Measurements from ENCODE around the gene NFKB1. TPM values are rescaled to one million over a fixed set of nuclear protein-coding genes. Genes with fewer than 3 reads are reported as not detected.

NFKB1 gene
- total RNA-seq, 1 experiment from 2014 or later, result 35.6 TPM

DNA sequence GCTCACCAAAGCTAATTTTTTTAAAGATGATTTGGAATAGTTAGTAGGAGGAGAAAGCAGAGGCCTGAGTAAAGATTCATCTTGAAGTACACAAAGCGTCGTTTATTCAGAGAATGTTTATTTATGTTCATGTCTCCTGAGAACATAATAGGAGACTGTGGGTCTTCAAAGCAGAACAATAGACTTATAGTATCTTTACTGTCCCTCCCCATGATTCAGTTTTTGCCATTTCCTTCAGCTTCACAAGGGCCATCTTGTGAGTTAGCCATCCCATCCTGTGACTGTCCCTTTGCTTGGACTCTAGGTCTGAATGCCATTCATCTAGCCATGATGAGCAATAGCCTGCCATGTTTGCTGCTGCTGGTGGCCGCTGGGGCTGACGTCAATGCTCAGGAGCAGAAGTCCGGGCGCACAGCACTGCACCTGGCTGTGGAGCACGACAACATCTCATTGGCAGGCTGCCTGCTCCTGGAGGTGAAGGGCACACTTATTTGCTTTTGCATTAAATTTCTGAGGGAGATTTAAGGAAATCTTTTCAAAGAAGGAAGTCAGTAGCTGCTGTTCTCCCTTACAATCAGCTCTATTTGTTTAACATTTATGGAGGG lies 105.8 kb downstream of the NFKB1 start:
- BruUV-seq (replicated peaks), result no TSS peak
- CTCF ChIA-PET, result no interaction called here
- DNase-seq, result no peak
- Mint-ChIP-seq H3K9me3 (ENCODE audit: low read depth, unreplicated experiment) (no peaks in the 10 kb centered on the region), H3K27me3 (ENCODE audit: unreplicated experiment) (no peaks in the 10 kb centered on the region), H3K4me3 (ENCODE audit: low read depth, unreplicated experiment) (no peak overlapping the region), H3K27ac (ENCODE audit: unreplicated experiment) (no peak overlapping the region), H3K36me3 (ENCODE audit: insufficient read depth, unreplicated experiment) (peaks cover 24% of the 10 kb centered on the region), H3K4me1 (ENCODE audit: low read depth, unreplicated experiment) (no peaks in the 10 kb centered on the region)
- intact Hi-C loops (cut with micrococcal nuclease; ENCODE audit: unreplicated experiment), result no loop called here
- TF ChIP-seq, protein P1, sequence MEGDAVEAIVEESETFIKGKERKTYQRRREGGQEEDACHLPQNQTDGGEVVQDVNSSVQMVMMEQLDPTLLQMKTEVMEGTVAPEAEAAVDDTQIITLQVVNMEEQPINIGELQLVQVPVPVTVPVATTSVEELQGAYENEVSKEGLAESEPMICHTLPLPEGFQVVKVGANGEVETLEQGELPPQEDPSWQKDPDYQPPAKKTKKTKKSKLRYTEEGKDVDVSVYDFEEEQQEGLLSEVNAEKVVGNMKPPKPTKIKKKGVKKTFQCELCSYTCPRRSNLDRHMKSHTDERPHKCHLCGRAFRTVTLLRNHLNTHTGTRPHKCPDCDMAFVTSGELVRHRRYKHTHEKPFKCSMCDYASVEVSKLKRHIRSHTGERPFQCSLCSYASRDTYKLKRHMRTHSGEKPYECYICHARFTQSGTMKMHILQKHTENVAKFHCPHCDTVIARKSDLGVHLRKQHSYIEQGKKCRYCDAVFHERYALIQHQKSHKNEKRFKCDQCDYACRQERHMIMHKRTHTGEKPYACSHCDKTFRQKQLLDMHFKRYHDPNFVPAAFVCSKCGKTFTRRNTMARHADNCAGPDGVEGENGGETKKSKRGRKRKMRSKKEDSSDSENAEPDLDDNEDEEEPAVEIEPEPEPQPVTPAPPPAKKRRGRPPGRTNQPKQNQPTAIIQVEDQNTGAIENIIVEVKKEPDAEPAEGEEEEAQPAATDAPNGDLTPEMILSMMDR (IDR thresholded peaks at IDR 0.05; ENCODE audit: unreplicated experiment), result no peak

DNA sequence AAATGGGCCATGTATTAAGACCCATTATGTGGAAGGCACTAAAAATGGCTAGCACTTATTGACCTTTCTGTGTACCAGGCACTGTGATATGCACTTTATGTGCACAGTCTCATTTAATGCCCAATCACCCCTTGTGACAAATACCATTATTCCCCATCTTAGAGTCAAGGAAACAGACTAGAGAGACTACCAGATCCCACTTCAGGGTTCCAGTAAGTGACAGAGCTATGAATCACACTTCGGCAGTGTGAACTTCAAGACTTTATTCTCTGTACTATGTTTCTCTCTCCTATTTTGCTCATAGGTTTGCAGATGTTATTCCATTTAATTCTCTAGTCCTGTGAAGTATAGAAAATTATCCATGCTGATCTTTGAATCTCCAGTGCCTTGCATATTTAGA lies 107.0 kb downstream of the NFKB1 start:
- TF ChIP-seq, protein P1 (IDR thresholded peaks at IDR 0.05; ENCODE audit: unreplicated experiment), result no peak
- intact Hi-C loops (cut with micrococcal nuclease; ENCODE audit: unreplicated experiment), result no loop called here
- H3K27me3 Mint-ChIP-seq (ENCODE audit: unreplicated experiment), result no peaks in the 10 kb centered on the region
- H3K9me3 Mint-ChIP-seq (ENCODE audit: low read depth, unreplicated experiment), result no peaks in the 10 kb centered on the region
- no peaks in the 10 kb centered on the region for H3K4me1 Mint-ChIP-seq (ENCODE audit: low read depth, unreplicated experiment)
- peaks cover 28% of the 10 kb centered on the region for H3K36me3 Mint-ChIP-seq (ENCODE audit: insufficient read depth, unreplicated experiment)
- H3K4me3 Mint-ChIP-seq (ENCODE audit: low read depth, unreplicated experiment), result no peak overlapping the region
- BruUV-seq (replicated peaks), result no TSS peak
- no peak overlapping the region for H3K27ac Mint-ChIP-seq (ENCODE audit: unreplicated experiment)
- CTCF ChIA-PET, result no interaction called here
- no peak for DNase-seq

DNA sequence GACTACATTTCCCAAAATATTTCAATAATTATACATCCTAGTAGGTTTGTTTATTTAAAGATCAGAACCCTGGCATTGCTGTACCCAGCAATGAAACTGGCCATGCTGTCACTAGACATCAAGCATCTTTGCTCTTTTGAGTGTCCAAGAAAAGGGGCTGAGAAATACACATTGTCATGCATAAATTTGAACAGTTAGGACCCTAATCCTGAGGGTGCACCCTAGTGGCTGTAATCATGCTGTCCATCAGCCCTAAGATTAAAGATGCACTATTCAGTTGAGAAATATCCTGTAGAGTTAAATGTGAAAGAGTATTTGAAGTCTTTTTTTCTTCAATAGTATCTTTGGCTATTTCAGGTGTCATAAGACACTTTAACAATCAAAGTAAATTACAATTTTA lies 108.8 kb downstream of the NFKB1 start:
- Mint-ChIP-seq H3K4me3 (ENCODE audit: low read depth, unreplicated experiment) (no peak overlapping the region), H3K9me3 (ENCODE audit: low read depth, unreplicated experiment) (no peaks in the 10 kb centered on the region), H3K27me3 (ENCODE audit: unreplicated experiment) (no peaks in the 10 kb centered on the region), H3K27ac (ENCODE audit: unreplicated experiment) (no peak overlapping the region), H3K36me3 (ENCODE audit: insufficient read depth, unreplicated experiment) (peaks cover 36% of the 10 kb centered on the region), H3K4me1 (ENCODE audit: low read depth, unreplicated experiment) (no peaks in the 10 kb centered on the region)
- intact Hi-C loops (cut with micrococcal nuclease; ENCODE audit: unreplicated experiment), result no loop called here
- no TSS peak for BruUV-seq (replicated peaks)
- DNase-seq, result no peak
- TF ChIP-seq, protein P1 (IDR thresholded peaks at IDR 0.05; ENCODE audit: unreplicated experiment), result no peak
- CTCF ChIA-PET, result no interaction called here

DNA sequence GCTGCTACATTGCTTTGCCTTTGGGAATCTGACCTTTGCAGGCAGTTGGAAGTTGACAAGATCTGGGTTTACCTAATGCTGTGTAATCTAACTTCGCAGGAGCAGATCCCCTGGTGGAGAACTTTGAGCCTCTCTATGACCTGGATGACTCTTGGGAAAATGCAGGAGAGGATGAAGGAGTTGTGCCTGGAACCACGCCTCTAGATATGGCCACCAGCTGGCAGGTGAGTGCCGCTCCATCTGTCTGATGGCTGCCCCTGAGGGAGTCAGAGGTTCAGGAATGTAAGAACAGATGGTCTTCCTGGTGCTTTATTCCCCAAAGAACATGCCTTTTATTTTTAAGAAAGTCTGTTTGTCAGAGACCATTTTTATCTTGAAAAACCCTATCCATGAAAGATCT lies 109.3 kb downstream of the NFKB1 start:
- no peaks in the 10 kb centered on the region for H3K27me3 Mint-ChIP-seq (ENCODE audit: unreplicated experiment)
- BruUV-seq (replicated peaks), result no TSS peak
- H3K27ac Mint-ChIP-seq (ENCODE audit: unreplicated experiment), result no peak overlapping the region
- CTCF ChIA-PET, result no interaction called here
- H3K9me3 Mint-ChIP-seq (ENCODE audit: low read depth, unreplicated experiment), result no peaks in the 10 kb centered on the region
- intact Hi-C loops (cut with micrococcal nuclease; ENCODE audit: unreplicated experiment), result no loop called here
- H3K4me3 Mint-ChIP-seq (ENCODE audit: low read depth, unreplicated experiment), result no peak overlapping the region
- no peaks in the 10 kb centered on the region for H3K4me1 Mint-ChIP-seq (ENCODE audit: low read depth, unreplicated experiment)
- H3K36me3 Mint-ChIP-seq (ENCODE audit: insufficient read depth, unreplicated experiment), result peaks cover 40% of the 10 kb centered on the region
- TF ChIP-seq, protein P1 (IDR thresholded peaks at IDR 0.05; ENCODE audit: unreplicated experiment), result no peak
- no peak for DNase-seq
